Tibial nerve (tissue), 4 donors: ENCODE results near the gene RANBP10.

ENCODE experiments used
- EP300 ChIP-seq, 2 donors: sonication (generic); formaldehyde crosslinking; IDR thresholded peaks; one replicate each; pipeline ENCODE4 v1.6.1; 2017; ENCODE audit warnings: antibody characterized with exemption in 2 of 2, mild to moderate bottlenecking in 1 of 2
- POLR2A ChIP-seq, 2 donors: fragments of 450-650 bp; IDR thresholded peaks; one replicate each; pipeline ENCODE4 v1.6.1; 2017; ENCODE audit warnings: antibody characterized with exemption in 2 of 2, mild to moderate bottlenecking in 2 of 2, moderate library complexity in 2 of 2
- TF ChIP-seq, protein P1 (sequence below), 5 experiments: fragments of 200-600 bp in 3 of 5; fragments of 450-650 bp in 2 of 5; sonication (generic) in 3 of 5; IDR thresholded peaks; one replicate each; pipeline ENCODE4 v1.5.1; 2016 to 2019; ENCODE audit warnings: antibody characterized with exemption in 5 of 5, mild to moderate bottlenecking in 3 of 5, moderate library complexity in 2 of 5

DNA sequence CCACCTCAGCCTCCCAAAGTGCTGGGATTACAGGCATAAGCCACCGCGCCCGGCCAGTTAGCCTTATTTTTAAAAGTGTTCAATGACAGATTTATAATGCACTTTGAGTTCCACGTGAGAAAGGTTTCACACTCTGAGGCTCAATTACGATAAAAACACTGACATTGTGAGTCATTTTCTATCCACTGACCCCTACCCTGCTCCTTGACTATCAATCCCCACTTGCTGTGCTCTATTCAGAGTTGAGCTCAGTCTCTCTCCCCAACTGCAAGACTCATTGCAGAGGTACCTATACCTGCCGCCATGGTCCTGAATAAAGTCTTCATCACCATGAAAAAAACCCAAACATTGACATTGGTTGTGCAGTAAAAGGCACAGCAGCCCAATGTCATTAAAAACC, 95.8 kb downstream of the RANBP10 start:
- TF ChIP-seq EP300 (IDR thresholded peaks at IDR 0.05) (no peak), POLR2A (IDR thresholded peaks at IDR 0.05) (no peak)
- TF ChIP-seq, protein P1, sequence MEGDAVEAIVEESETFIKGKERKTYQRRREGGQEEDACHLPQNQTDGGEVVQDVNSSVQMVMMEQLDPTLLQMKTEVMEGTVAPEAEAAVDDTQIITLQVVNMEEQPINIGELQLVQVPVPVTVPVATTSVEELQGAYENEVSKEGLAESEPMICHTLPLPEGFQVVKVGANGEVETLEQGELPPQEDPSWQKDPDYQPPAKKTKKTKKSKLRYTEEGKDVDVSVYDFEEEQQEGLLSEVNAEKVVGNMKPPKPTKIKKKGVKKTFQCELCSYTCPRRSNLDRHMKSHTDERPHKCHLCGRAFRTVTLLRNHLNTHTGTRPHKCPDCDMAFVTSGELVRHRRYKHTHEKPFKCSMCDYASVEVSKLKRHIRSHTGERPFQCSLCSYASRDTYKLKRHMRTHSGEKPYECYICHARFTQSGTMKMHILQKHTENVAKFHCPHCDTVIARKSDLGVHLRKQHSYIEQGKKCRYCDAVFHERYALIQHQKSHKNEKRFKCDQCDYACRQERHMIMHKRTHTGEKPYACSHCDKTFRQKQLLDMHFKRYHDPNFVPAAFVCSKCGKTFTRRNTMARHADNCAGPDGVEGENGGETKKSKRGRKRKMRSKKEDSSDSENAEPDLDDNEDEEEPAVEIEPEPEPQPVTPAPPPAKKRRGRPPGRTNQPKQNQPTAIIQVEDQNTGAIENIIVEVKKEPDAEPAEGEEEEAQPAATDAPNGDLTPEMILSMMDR (IDR thresholded peaks at IDR 0.05) = no peak
